Neural cell (in vitro differentiated cells): ENCODE results near the gene RNF8.
"Not testable (repeated sequence)": the region's sequence is repeated elsewhere in the genome, so short reads cannot be mapped to it uniquely, and the experiment has no call there.

Source experiments
- CTCF ChIP-seq: fragments of 450-650 bp; IDR thresholded peaks from 2 replicates; pipeline ENCODE4 v1.5.1; 2014; ENCODE audit warnings: antibody characterized with exemption, mild to moderate bottlenecking, moderate library complexity; ENCODE audit not compliant: poor library complexity, severe bottlenecking
- EP300 ChIP-seq: fragments of 450-650 bp; conservative IDR thresholded peaks from 2 replicates; pipeline ENCODE4 v1.6.1; 2014; ENCODE audit warnings: antibody characterized with exemption, mild to moderate bottlenecking, moderate library complexity; ENCODE audit not compliant: poor library complexity, severe bottlenecking
- EZH2 ChIP-seq: fragments of 200-600, 300-800 bp; shearing (Covaris generic), sonication (generic); IDR thresholded peaks from 2 replicates; pipeline ENCODE4 v1.6.1; 2014; ENCODE audit warnings: antibody characterized with exemption, low read length, borderline replicate concordance, mild to moderate bottlenecking; ENCODE audit not compliant: insufficient read depth, poor library complexity, severe bottlenecking
- SMC3 ChIP-seq: fragments of 450-650 bp; conservative IDR thresholded peaks from 2 replicates; pipeline ENCODE4 v1.6.1; 2014; ENCODE audit warnings: antibody characterized with exemption, mild to moderate bottlenecking, moderate library complexity; ENCODE audit not compliant: poor library complexity

DNA sequence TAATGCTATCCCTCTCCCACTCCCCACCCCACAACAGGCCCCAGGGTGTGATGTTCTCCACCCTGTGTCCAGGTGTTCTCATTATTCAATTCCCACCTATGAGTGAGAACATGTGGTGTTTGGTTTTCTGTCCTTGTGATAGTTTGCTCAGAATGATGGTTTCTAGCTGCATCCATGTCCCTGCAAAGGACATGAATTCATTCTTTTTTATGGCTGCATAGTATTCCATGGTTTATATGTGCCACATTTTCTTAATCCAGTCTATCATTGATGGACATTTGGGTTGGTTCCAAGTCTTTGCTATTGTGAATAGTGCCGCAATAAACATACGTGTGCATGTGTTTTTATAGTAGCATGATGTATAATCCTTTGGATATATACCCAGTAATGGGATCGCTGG, 15.5 kb upstream of the RNF8 start:
- not testable (repeated sequence) for TF ChIP-seq EP300, CTCF, EZH2, SMC3
